GM12878 (cell line): ENCODE results near the gene UNC93A.

Experiments used
- ESRRA ChIP-seq: IDR thresholded peaks from 2 replicates; pipeline ENCODE4 v1.6.1; 2012; ENCODE audit warnings: mild to moderate bottlenecking, low read length, improper control_type of control experiment
- EZH2 ChIP-seq: IDR thresholded peaks from 2 replicates; pipeline ENCODE4 v1.6.1; 2012; ENCODE audit warnings: low read depth, mild to moderate bottlenecking, control low read depth, inconsistent platforms, low read length, borderline replicate concordance; ENCODE audit not compliant: control insufficient read depth
- FOXM1 ChIP-seq: IDR thresholded peaks from 2 replicates; pipeline ENCODE4 v1.6.1; 2012; ENCODE audit warnings: low read depth, mild to moderate bottlenecking, inconsistent platforms, low read length, moderate library complexity
- JUND ChIP-seq: IDR thresholded peaks from 2 replicates; pipeline ENCODE4 v1.6.1; 2012; ENCODE audit warnings: low read depth, mild to moderate bottlenecking, low read length, improper control_type of control experiment, moderate library complexity
- NBN ChIP-seq: fragments of 450-650 bp; IDR thresholded peaks from 2 replicates; pipeline ENCODE4 v1.6.1; 2016
- NFYB ChIP-seq: IDR thresholded peaks from 2 replicates; pipeline ENCODE4 v1.6.1; 2011; ENCODE audit warnings: low read depth, mild to moderate bottlenecking, low read length, improper control_type of control experiment, moderate library complexity; ENCODE audit not compliant: insufficient read depth
- SIN3A ChIP-seq: IDR thresholded peaks from 2 replicates; pipeline ENCODE4 v1.6.1; 2012; ENCODE audit warnings: low read depth, low read length, improper control_type of control experiment
- SIX5 ChIP-seq: IDR thresholded peaks from 2 replicates; pipeline ENCODE4 v1.6.1; 2011; ENCODE audit warnings: mild to moderate bottlenecking, low read depth, low read length, moderate library complexity; ENCODE audit not compliant: severe bottlenecking
- SREBF1 ChIP-seq: IDR thresholded peaks from 2 replicates; pipeline ENCODE4 v1.6.1; 2012; ENCODE audit warnings: mild to moderate bottlenecking, low read length
- YY1 ChIP-seq: IDR thresholded peaks from 2 replicates; pipeline ENCODE4 v1.6.1; 2011; ENCODE audit warnings: low read depth, mild to moderate bottlenecking, low read length
- TF ChIP-seq, protein P1 (sequence below), 3 experiments: IDR thresholded peaks in 2 of 3; conservative IDR thresholded peaks in 1 of 3; 2 replicates each; pipeline ENCODE4 v1.5.1; 2011; ENCODE audit warnings: low read depth in 3 of 3, low read length in 3 of 3, mild to moderate bottlenecking in 3 of 3, control low read depth in 2 of 3, moderate library complexity in 2 of 3, inconsistent platforms in 1 of 3, mixed read lengths in 1 of 3; ENCODE audit not compliant: control insufficient read depth in 2 of 3, insufficient read depth in 1 of 3; ENCODE audit errors: extremely low read depth in 1 of 3
- TF ChIP-seq, protein P2 (sequence below): IDR thresholded peaks from 2 replicates; pipeline ENCODE4 v1.6.1; 2012; ENCODE audit warnings: mild to moderate bottlenecking, low read depth, low read length

DNA sequence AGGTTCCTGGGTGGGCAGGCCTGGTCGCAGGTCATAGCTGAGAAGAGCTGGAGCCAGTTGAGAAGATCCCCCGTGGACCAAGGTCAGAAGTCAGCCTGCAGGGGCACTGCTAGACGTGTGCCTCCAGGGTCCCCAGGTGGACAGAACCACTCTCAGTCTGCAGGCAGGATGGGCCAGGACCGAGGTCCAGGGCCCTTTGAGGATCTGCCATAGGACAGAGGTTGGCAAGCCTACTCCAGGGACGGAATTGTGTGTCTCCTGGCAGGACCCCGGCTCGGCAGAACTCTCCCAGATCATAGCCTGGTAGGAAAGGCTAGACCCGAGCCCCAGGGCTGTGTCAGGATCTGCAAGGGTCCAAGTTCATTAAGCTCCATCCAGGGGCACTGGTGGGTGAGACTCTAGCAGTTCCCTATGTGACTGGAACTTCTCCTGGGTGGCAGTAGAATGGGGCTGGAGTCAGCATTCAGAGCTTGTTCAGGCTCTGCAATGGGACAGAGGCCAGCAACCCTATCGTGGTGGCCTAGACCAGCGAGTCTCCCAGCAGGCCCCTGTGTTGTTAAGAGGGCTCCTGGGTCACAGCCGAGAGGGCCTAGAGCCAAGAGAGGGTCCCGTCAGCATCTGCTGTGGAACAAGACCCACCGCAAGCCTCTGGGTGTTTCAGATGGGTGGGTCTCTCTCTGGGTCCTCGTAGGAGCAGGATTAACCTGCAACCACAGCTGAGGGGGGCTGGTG, 51.9 kb downstream of the UNC93A start:
- TF ChIP-seq SIN3A (no peak), JUND (no peak), ESRRA (no peak), SREBF1 (no peak), NFYB (no peak), FOXM1 (no peak), YY1 (no peak), EZH2 (no peak), SIX5 (no peak), NBN (no peak)
- TF ChIP-seq, protein P1, sequence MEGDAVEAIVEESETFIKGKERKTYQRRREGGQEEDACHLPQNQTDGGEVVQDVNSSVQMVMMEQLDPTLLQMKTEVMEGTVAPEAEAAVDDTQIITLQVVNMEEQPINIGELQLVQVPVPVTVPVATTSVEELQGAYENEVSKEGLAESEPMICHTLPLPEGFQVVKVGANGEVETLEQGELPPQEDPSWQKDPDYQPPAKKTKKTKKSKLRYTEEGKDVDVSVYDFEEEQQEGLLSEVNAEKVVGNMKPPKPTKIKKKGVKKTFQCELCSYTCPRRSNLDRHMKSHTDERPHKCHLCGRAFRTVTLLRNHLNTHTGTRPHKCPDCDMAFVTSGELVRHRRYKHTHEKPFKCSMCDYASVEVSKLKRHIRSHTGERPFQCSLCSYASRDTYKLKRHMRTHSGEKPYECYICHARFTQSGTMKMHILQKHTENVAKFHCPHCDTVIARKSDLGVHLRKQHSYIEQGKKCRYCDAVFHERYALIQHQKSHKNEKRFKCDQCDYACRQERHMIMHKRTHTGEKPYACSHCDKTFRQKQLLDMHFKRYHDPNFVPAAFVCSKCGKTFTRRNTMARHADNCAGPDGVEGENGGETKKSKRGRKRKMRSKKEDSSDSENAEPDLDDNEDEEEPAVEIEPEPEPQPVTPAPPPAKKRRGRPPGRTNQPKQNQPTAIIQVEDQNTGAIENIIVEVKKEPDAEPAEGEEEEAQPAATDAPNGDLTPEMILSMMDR (IDR thresholded peaks at IDR 0.05 in 2 of 3, conservative IDR thresholded peaks at IDR 0.05 in 1 of 3; ENCODE audit: control insufficient read depth in 2 of 3, extremely low read depth in 1 of 3, insufficient read depth in 1 of 3, low read depth in 3 of 3, low read length in 3 of 3): no peak
- TF ChIP-seq, protein P2, sequence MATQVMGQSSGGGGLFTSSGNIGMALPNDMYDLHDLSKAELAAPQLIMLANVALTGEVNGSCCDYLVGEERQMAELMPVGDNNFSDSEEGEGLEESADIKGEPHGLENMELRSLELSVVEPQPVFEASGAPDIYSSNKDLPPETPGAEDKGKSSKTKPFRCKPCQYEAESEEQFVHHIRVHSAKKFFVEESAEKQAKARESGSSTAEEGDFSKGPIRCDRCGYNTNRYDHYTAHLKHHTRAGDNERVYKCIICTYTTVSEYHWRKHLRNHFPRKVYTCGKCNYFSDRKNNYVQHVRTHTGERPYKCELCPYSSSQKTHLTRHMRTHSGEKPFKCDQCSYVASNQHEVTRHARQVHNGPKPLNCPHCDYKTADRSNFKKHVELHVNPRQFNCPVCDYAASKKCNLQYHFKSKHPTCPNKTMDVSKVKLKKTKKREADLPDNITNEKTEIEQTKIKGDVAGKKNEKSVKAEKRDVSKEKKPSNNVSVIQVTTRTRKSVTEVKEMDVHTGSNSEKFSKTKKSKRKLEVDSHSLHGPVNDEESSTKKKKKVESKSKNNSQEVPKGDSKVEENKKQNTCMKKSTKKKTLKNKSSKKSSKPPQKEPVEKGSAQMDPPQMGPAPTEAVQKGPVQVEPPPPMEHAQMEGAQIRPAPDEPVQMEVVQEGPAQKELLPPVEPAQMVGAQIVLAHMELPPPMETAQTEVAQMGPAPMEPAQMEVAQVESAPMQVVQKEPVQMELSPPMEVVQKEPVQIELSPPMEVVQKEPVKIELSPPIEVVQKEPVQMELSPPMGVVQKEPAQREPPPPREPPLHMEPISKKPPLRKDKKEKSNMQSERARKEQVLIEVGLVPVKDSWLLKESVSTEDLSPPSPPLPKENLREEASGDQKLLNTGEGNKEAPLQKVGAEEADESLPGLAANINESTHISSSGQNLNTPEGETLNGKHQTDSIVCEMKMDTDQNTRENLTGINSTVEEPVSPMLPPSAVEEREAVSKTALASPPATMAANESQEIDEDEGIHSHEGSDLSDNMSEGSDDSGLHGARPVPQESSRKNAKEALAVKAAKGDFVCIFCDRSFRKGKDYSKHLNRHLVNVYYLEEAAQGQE: no peak
